Gastroesophageal sphincter (tissue), 4 donors: Measurements from ENCODE around the gene DNAJC21. TPM values are rescaled to one million over a fixed set of nuclear protein-coding genes. Genes with fewer than 3 reads are reported as not detected.

Experiments used
- ATAC-seq: fragments of 150-250 bp; one replicate; pipeline ENCODE4 v1.9.1; 2016; ENCODE audit warnings: mild to moderate bottlenecking, moderate library complexity
- H3K27ac ChIP-seq, 4 donors: fragments of 200-600 bp; sonication (generic) in 3 of 4; 1 replicate in 3 of 4; 2 replicates in 1 of 4; pipeline ENCODE4 v1.5.1; 2016 to 2019
- H3K27me3 ChIP-seq: fragments of 200-600 bp; sonication (generic); one replicate; pipeline ENCODE4 v1.5.1; 2019
- H3K36me3 ChIP-seq, 2 donors: fragments of 200-600 bp; sonication (generic); one replicate each; pipeline ENCODE4 v1.5.1; 2019; ENCODE audit warnings: control low read depth in 1 of 2
- H3K4me1 ChIP-seq, 3 donors: fragments of 200-600 bp; sonication (generic); 1 replicate in 2 of 3; 2 replicates in 1 of 3; pipeline ENCODE4 v1.5.1; 2016 to 2019; ENCODE audit warnings: control low read depth in 2 of 3
- H3K4me3 ChIP-seq, 2 donors: fragments of 200-600 bp; sonication (generic); one replicate each; pipeline ENCODE4 v1.5.1; 2019; ENCODE audit warnings: mild to moderate bottlenecking in 1 of 2, moderate library complexity in 1 of 2
- H3K9me3 ChIP-seq, 3 donors: fragments of 200-600 bp; sonication (generic); one replicate each; pipeline ENCODE4 v1.5.1; 2017 to 2019; ENCODE audit warnings: control low read depth in 2 of 3
- EP300 ChIP-seq: sonication (generic); formaldehyde crosslinking; IDR thresholded peaks from one replicate; pipeline ENCODE4 v1.6.1; 2017; ENCODE audit warnings: antibody characterized with exemption, mild to moderate bottlenecking
- POLR2A ChIP-seq, 2 donors: fragments of 450-650 bp; IDR thresholded peaks; one replicate each; pipeline ENCODE4 v1.6.1; 2017; ENCODE audit warnings: antibody characterized with exemption in 2 of 2, mild to moderate bottlenecking in 2 of 2, moderate library complexity in 1 of 2
- POLR2AphosphoS5 ChIP-seq: sonication (generic); formaldehyde crosslinking; IDR thresholded peaks from one replicate; pipeline ENCODE4 v1.6.1; 2017; ENCODE audit warnings: antibody characterized with exemption
- WGBS, 2 donors: methylation state at CpG; one replicate each; pipeline ENCODE4 v1.1.5; 2018; ENCODE audit warnings: low coverage in 1 of 2; 5-methylcytosine and 5-hydroxymethylcytosine counted together
- total RNA-seq, 4 donors: library from RNA; depleted of rRNA; stranded (reverse); fragments of >200 nt; gene quantifications; one replicate each; pipeline ENCODE4 v1.1.0, GENCODE V29; 2016
- TF ChIP-seq, protein P1 (sequence below), 4 experiments: fragments of 200-600 bp in 2 of 4; fragments of 450-650 bp in 2 of 4; sonication (generic) in 1 of 4; IDR thresholded peaks; one replicate each; pipeline ENCODE4 v1.5.1; 2017 to 2019; ENCODE audit warnings: antibody characterized with exemption in 4 of 4, mild to moderate bottlenecking in 2 of 4, moderate library complexity in 2 of 4

The DNAJC21 gene
- total RNA-seq, 4 donors from 2014 or later: 46.8 to 99.8 (median 70.3) TPM

DNA sequence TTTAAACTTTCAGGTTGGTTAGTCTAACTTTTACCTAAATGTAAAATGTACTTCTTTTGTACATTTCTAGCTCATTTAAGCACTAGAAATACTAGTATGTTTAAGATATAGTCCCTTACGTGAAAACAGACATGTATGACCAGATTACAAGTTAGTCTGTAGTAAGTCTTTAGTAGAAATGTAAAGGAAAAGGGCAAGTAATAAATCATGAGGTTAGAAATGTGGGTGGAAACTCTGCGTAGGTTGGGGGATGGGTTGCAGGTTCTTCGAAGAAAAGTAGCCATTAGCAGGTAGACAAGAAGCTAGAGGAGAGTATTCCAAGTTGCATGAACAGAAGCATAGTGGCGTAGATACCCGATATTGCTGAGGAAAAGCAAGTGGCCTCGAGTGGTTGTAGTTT lies 36.9 kb upstream of the DNAJC21 start:
- no peak overlapping the region for H3K4me3 ChIP-seq
- 85 to 87% methylated on average over 5 to 6 of the region's 6 CpGs for WGBS, 2 donors
- no peaks in the 10 kb centered on the region for H3K4me1 ChIP-seq
- TF ChIP-seq POLR2A (IDR thresholded peaks at IDR 0.05) (no peak), POLR2AphosphoS5 (no peak), EP300 (no peak)
- TF ChIP-seq, protein P1, sequence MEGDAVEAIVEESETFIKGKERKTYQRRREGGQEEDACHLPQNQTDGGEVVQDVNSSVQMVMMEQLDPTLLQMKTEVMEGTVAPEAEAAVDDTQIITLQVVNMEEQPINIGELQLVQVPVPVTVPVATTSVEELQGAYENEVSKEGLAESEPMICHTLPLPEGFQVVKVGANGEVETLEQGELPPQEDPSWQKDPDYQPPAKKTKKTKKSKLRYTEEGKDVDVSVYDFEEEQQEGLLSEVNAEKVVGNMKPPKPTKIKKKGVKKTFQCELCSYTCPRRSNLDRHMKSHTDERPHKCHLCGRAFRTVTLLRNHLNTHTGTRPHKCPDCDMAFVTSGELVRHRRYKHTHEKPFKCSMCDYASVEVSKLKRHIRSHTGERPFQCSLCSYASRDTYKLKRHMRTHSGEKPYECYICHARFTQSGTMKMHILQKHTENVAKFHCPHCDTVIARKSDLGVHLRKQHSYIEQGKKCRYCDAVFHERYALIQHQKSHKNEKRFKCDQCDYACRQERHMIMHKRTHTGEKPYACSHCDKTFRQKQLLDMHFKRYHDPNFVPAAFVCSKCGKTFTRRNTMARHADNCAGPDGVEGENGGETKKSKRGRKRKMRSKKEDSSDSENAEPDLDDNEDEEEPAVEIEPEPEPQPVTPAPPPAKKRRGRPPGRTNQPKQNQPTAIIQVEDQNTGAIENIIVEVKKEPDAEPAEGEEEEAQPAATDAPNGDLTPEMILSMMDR (IDR thresholded peaks at IDR 0.05): no peak
- no peaks in the 10 kb centered on the region for H3K9me3 ChIP-seq
- ATAC-seq: no peak
- no peak overlapping the region for H3K27ac ChIP-seq
- peaks cover 0 to 12% of the 10 kb centered on the region in 2 donors for H3K36me3 ChIP-seq
- no peaks in the 10 kb centered on the region for H3K27me3 ChIP-seq

DNA sequence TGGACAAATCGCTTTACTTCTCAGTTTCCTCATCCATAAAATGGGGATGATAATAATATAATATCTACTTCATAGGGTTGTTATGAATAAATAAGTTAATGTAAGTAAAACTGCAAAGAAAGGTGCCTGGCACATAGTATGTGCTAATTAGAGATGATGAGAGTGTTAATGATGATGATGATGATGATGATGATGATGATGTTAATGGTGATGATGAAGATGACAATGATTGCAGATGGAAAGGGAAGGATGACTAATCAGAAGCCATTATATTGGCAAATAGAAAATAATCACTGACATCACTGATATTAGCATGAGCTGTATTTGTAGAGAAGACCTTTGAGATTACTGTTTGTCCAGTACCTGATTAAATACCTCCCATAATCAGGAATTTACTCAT lies 34.6 kb upstream of the DNAJC21 start:
- TF ChIP-seq EP300: no peak
- TF ChIP-seq, protein P1 (IDR thresholded peaks at IDR 0.05): no peak
- no peak for TF ChIP-seq POLR2AphosphoS5
- TF ChIP-seq POLR2A (IDR thresholded peaks at IDR 0.05): no peak
- no peak for ATAC-seq
- no peak overlapping the region for H3K27ac ChIP-seq
- no peaks in the 10 kb centered on the region for H3K9me3 ChIP-seq
- H3K27me3 ChIP-seq: no peaks in the 10 kb centered on the region
- no peak overlapping the region for H3K4me3 ChIP-seq
- WGBS, 2 donors: 92 to 100% methylated on average over 1 of the region's 1 CpG
- H3K4me1 ChIP-seq: peaks cover 0 to 7% (median 0%) of the 10 kb centered on the region in 3 donors
- H3K36me3 ChIP-seq: peaks cover 0 to 12% of the 10 kb centered on the region in 2 donors

DNA sequence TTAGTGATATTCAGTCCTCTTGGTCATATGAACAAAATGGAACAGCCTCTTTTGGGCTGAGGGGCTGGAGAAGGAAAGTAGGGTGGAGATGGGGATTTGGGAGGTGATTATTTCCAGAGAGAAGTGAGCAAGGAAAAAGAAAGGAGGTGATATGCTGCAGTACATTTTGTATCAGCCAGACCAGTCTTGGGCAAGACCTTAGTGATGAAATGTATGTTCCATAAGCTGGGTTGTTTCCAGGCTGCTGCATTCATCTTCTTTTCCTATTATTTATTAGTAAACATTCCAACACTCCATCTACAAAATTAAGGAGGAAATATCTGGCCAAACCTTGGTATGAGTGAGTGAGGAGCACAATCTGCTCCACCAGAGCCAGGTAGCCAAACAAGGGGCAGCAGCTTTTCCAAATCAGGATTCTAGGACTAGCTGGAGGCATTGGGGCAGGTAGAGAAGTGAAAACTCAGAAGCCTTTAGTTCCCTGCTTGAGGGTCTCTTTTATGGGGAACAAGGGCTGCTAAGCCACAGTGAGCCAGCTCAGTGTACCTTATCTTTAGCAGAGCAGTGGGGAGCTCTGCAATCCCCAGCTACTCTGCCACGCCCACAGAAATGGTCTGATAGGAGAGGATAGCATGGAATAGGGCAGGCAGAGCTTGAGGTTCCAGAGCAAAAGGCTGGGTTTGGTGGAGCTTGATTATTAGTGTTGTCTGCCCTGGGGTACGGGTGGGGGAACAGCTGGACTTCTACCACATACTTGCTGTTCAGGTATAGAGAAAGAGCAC lies 33.5 kb upstream of the DNAJC21 start:
- H3K27me3 ChIP-seq: no peaks in the 10 kb centered on the region
- H3K4me3 ChIP-seq: no peak overlapping the region
- no peaks in the 10 kb centered on the region for H3K9me3 ChIP-seq
- no peak overlapping the region for H3K27ac ChIP-seq
- H3K4me1 ChIP-seq: peaks cover 0 to 7% (median 0%) of the 10 kb centered on the region in 3 donors
- WGBS, 2 donors: 70 to 83% methylated on average over 1 of the region's 2 CpGs
- peaks cover 0 to 12% of the 10 kb centered on the region in 2 donors for H3K36me3 ChIP-seq
- ATAC-seq: no peak
- TF ChIP-seq POLR2AphosphoS5: no peak

DNA sequence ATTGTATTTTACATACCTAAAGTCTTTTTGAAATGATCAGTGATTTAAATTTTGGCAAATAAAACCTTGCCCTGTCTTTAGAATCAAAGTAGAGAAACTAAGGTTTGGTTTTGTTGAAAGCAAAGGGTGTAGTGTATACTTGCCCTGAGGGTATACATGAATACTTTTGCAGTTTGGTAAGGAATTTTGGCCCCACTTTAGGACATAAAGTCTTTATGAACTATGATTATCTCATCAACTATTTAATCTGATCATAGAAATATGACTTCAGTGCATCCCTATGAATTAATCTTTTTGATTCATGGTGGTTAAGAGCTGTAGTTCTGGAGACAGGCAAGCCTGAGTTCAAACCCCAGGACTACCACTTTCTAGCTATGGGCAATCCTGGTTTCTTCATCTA lies 31.7 kb upstream of the DNAJC21 start:
- TF ChIP-seq, protein P1 (IDR thresholded peaks at IDR 0.05): no peak
- no peak for TF ChIP-seq POLR2A (IDR thresholded peaks at IDR 0.05)
- TF ChIP-seq POLR2AphosphoS5: no peak
- TF ChIP-seq EP300: no peak
- peaks cover 0 to 21% of the 10 kb centered on the region in 2 donors for H3K36me3 ChIP-seq
- no peaks in the 10 kb centered on the region for H3K9me3 ChIP-seq
- H3K4me3 ChIP-seq: no peak overlapping the region
- H3K27me3 ChIP-seq: no peaks in the 10 kb centered on the region
- ATAC-seq: no peak
- H3K4me1 ChIP-seq: peaks cover 0 to 7% (median 0%) of the 10 kb centered on the region in 3 donors
- no peak overlapping the region for H3K27ac ChIP-seq

DNA sequence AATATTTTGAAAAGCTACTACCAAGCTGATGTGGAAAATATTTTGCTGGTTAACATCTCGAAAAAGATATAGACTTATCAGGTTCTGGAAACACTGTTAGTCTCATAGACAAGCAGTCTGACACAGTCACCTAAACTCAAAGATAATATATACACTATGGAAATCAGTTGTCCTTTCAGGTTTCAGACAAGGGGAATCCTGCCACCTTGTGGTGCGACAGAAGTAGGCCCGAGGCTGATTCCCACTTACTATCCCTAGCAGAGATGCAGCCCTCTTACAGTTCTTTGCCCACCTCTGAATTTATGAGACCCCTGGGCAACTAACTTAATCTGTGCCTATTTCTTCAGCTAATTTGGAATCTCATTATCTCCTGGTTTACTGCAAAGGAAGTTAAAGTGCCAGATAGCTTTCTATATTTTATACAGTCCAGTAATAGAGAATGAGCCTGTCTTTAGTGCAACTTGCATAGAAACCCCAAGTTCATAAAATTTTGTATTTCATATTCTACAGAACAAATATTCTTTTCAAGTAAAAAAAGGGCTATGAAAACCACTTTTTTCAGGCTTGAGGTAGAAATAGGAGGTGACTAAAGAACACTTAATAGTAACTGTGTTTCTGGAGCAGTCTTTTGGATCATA lies 31.0 kb upstream of the DNAJC21 start:
- H3K9me3 ChIP-seq: no peaks in the 10 kb centered on the region
- H3K4me1 ChIP-seq: peaks cover 0 to 7% (median 0%) of the 10 kb centered on the region in 3 donors
- TF ChIP-seq, protein P1 (IDR thresholded peaks at IDR 0.05): peak; percentile 73 to 81 (median 80)
- no peak for TF ChIP-seq EP300
- H3K4me3 ChIP-seq: no peak overlapping the region
- no peaks in the 10 kb centered on the region for H3K27me3 ChIP-seq
- 0% methylated on average over 3 of the region's 3 CpGs for WGBS, 2 donors
- peak; percentile 69 for ATAC-seq
- H3K36me3 ChIP-seq: peaks cover 0 to 27% of the 10 kb centered on the region in 2 donors
- no peak overlapping the region for H3K27ac ChIP-seq
